Measurements from ENCODE around the gene BIRC2. TPM values are rescaled to one million over a fixed set of nuclear protein-coding genes. Genes with fewer than 3 reads are reported as not detected.

The BIRC2 gene
- total RNA-seq, 2 experiments from 2014 or later = 40.6 to 41.4 TPM

DNA sequence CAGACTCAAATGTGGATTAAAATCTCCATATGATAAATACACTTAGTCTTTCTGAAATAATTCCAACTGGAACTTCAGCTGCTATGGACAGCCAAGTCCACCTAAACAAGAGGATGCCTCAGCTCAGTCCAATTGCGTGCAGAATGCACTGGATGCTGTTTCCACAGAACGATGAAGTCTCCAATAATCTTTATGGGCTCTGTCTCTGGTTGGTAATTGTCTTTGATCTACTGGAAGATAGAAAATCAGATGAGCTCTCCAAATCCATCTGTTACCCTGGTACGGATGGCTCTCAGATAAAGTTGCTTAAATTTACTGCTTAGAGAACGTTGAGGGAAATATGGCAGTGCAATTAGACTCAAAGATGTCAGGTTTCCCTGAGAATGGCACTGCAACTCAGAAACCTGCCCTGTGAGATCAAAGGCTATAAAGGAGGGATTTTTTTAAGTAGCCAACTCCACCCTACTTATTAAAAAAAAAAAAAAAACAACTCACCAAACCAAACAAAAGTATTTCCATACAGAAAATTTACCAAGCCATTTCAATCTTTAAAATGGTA, 30.6 kb upstream of the BIRC2 start:
- H3K4me1 Mint-ChIP-seq = peaks cover 54% of the 10 kb centered on the region
- peak overlapping the region; percentile 97 for H3K27ac Mint-ChIP-seq
- POLR2A ChIA-PET = interaction anchor here (1.2 kb wide), 1 partner anchor 22 kb away, joined by 3 read pairs; no protein-coding TSS in a partner anchor
- peak overlapping the region; percentile 98 for H3K4me3 Mint-ChIP-seq
- no peak for DNase-seq
- no peak for ATAC-seq (ENCODE audit: low read depth)
- peaks cover 11% of the 10 kb centered on the region for H3K36me3 Mint-ChIP-seq
- no peaks in the 10 kb centered on the region for H3K9me3 Mint-ChIP-seq
- no peaks in the 10 kb centered on the region for H3K27me3 Mint-ChIP-seq

DNA sequence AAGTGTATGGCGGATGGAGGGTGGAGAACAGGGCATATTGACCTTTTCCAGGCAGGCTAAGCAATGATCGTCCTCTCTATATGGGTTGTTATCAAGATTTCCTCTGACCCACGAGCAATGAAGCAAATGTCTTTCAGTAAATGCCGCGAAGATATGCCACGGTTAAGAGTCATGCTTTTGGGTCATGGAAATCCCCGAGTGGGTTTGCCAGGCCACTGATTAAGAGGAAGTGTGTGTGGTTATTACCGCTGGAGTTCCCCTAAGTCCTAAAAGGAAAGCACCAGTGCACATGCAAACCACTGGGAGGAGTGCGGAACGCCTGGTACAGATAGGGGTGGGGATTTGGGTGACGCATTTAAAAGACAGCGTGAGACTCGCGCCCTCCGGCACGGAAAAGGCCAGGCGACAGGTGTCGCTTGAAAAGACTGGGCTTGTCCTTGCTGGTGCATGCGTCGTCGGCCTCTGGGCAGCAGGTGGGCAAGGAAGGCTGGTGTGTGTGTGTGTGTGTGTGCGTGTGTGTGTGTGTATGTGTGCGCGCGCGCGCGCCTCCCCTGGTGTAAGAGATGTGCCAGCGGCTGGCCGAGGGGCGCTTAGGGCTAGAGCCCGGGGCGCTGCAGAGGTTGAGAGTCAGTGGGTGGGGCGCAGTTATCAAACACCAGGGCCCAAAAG, 29.8 kb upstream of the BIRC2 start, which contains the start of gene BIRC3:
Gene BIRC3, plus strand, starts transcription at position 386 of the 669 bp plus-strand sequence. CDS start 7,026 bp downstream, outside the sequence.
- H3K4me1 Mint-ChIP-seq = peaks cover 59% of the 10 kb centered on the region
- peak; percentile 82 for DNase-seq

DNA sequence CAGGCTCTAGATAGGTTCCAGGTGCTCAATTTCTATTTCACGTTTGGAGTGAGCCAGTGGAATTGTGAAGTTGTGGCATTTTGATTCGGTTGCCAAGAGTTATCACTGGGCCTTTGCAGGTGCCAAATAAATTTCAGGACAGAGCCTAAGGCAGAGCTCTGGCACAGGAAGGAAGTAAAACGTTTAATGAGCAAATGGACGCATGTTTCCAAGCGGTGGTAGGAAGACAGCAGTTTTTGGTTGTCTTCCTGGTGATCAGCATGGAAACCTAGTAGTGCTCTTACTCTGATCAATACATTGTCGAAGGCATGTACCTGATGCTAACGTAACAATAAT, 29.3 kb upstream of the BIRC2 start:
- Mint-ChIP-seq H3K4me1 (peaks cover 58% of the 10 kb centered on the region), H3K27ac (peak overlapping the region; percentile 97), H3K4me3 (peak overlapping the region; percentile 98), H3K27me3 (no peaks in the 10 kb centered on the region), H3K9me3 (no peaks in the 10 kb centered on the region), H3K36me3 (peaks cover 11% of the 10 kb centered on the region)
- no peak for DNase-seq
- POLR2A ChIA-PET = interaction anchor here (0.7 to 1.1 kb wide), 2 partner anchors 23 to 81 kb away, joined by 3 to 4 read pairs; no protein-coding TSS in a partner anchor
- ATAC-seq (ENCODE audit: low read depth) = no peak

More for the DNA sequence above, 29.8 kb upstream of the BIRC2 start, which contains the start of gene BIRC3:
- Mint-ChIP-seq H3K4me3 (peak within 1 kb of the TSS; percentile 98), H3K36me3 (peaks cover 11% of the 10 kb centered on the region), H3K27ac (peak within 1 kb of the TSS; percentile 97), H3K9me3 (no peaks in the 10 kb centered on the region), H3K27me3 (no peaks in the 10 kb centered on the region)
- POLR2A ChIA-PET = interaction anchor here (0.7 to 1.2 kb wide), 2 partner anchors 23 to 81 kb away, joined by 3 to 4 read pairs; no protein-coding TSS in a partner anchor
- ATAC-seq (ENCODE audit: low read depth) = peak; percentile 86

DNA sequence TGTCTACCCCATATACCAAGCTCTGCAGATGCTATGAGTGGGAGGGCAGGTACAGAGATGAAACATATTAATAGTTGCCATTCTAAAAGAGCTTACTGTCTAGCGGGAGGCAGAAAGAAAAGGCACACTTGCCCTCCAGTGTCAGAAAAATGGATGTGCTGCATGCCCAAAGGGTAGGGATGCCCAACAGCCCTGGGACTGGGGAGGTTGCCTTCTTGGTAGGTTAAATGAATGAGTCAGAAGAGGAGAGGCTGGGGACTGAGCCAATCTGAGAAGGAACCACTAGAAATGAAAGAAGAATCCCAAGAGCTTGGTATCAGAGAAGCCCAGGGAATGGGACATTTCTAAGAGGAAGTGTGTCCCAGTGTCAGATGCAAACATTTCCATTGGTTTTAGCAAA, 28.5 kb upstream of the BIRC2 start:
- no peaks in the 10 kb centered on the region for H3K9me3 Mint-ChIP-seq
- H3K36me3 Mint-ChIP-seq = peaks cover 11% of the 10 kb centered on the region
- H3K4me1 Mint-ChIP-seq = peaks cover 53% of the 10 kb centered on the region
- DNase-seq = no peak
- peak; percentile 23 for ATAC-seq (ENCODE audit: low read depth)
- H3K4me3 Mint-ChIP-seq = peak overlapping the region; percentile 98
- POLR2A ChIA-PET = interaction anchor here (1.1 kb wide), 1 partner anchor 23 kb away, joined by 3 read pairs; no protein-coding TSS in a partner anchor
- no peaks in the 10 kb centered on the region for H3K27me3 Mint-ChIP-seq
- peak overlapping the region; percentile 80 for H3K27ac Mint-ChIP-seq

DNA sequence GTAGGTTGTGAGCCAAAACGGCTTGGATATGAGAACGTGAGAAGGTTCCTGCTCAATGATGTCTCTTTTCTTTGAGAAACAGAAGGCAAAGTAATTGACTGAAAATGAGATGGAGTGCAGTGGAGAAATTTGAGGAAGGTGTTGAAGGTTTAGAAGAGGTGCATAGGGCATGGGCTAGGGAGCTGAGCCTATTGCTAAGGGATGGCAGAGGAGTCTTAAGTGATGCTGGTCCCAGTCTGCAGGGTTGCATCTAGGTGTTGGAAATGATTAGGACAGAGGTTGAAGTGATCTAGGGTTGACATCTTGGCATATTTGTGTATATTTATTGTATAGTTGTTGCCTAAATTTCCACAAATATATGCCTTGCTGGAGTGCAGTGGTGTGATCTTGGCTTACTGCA, 27.5 kb upstream of the BIRC2 start:
- Mint-ChIP-seq H3K4me3 (peak overlapping the region; percentile 98), H3K27ac (peak overlapping the region; percentile 80), H3K9me3 (no peaks in the 10 kb centered on the region), H3K27me3 (no peaks in the 10 kb centered on the region), H3K4me1 (peaks cover 53% of the 10 kb centered on the region), H3K36me3 (peaks cover 13% of the 10 kb centered on the region)
- POLR2A ChIA-PET = no interaction called here
- DNase-seq (no peak), ATAC-seq (ENCODE audit: low read depth) (no peak)

DNA sequence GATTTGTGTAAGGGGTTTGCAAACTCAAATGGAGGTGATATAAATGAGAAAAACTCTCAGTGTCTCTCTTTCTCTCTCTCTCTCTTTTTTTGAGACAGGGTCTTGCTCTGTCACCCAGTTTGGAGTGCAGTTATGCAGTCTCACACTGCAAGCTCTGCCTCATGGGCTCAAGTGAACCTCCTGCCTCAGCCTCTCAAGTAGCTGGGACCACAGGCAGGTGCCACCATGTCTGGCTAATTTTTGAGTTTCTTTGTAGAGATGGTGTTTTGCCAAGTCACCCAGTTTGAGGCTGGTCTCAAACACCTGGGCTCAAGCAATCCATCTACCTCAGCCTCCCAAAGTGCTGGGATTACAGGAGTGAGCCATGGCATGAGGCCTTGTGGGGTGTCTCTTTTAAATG, 26.8 kb upstream of the BIRC2 start:
- Mint-ChIP-seq H3K27me3 (no peaks in the 10 kb centered on the region), H3K4me3 (peak overlapping the region; percentile 98), H3K4me1 (peaks cover 55% of the 10 kb centered on the region), H3K9me3 (no peaks in the 10 kb centered on the region), H3K36me3 (peaks cover 17% of the 10 kb centered on the region), H3K27ac (peak overlapping the region; percentile 80)
- no peak for DNase-seq
- POLR2A ChIA-PET = no interaction called here
- no peak for ATAC-seq (ENCODE audit: low read depth)

DNA sequence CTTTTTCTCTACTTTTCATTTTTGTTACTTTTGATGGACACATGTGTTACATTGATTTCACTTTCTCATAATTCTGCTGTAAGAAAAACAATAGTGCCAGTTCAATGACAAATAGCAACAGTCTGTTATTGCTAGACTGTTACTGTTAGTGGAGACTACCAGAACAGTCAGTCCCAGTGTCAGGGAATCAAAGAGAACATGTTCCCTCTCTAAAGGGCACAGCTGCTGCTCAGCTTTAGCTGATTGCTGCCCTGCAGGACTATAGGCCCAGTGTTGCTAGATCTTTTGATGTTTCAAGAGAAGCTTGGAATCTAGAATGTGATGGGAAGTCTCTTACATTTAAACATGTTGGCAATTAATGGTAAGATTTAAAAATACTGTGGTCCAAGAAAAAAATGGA, 26.3 kb upstream of the BIRC2 start:
- Mint-ChIP-seq H3K36me3 (peaks cover 17% of the 10 kb centered on the region), H3K9me3 (no peaks in the 10 kb centered on the region), H3K4me3 (peak overlapping the region; percentile 98), H3K27ac (peak overlapping the region; percentile 80), H3K27me3 (no peaks in the 10 kb centered on the region), H3K4me1 (peaks cover 55% of the 10 kb centered on the region)
- POLR2A ChIA-PET = interaction anchor here (0.9 kb wide), 1 partner anchor 31 kb away, joined by 3 read pairs; no protein-coding TSS in a partner anchor
- DNase-seq = no peak
- no peak for ATAC-seq (ENCODE audit: low read depth)

DNA sequence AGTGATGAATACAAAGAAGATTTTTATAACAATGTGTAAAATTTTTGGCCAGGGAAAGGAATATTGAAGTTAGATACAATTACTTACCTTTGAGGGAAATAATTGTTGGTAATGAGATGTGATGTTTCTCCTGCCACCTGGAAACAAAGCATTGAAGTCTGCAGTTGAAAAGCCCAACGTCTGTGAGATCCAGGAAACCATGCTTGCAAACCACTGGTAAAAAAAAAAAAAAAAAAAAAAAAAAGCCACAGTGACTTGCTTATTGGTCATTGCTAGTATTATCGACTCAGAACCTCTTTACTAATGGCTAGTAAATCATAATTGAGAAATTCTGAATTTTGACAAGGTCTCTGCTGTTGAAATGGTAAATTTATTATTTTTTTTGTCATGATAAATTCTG, 24.5 kb upstream of the BIRC2 start:
- DNase-seq = no peak
- Mint-ChIP-seq H3K27ac (peak overlapping the region; percentile 84), H3K36me3 (peaks cover 22% of the 10 kb centered on the region), H3K4me1 (peaks cover 48% of the 10 kb centered on the region), H3K27me3 (no peaks in the 10 kb centered on the region), H3K4me3 (peak overlapping the region; percentile 78), H3K9me3 (no peaks in the 10 kb centered on the region)
- peak; percentile 13 for ATAC-seq (ENCODE audit: low read depth)
- POLR2A ChIA-PET = no interaction called here

DNA sequence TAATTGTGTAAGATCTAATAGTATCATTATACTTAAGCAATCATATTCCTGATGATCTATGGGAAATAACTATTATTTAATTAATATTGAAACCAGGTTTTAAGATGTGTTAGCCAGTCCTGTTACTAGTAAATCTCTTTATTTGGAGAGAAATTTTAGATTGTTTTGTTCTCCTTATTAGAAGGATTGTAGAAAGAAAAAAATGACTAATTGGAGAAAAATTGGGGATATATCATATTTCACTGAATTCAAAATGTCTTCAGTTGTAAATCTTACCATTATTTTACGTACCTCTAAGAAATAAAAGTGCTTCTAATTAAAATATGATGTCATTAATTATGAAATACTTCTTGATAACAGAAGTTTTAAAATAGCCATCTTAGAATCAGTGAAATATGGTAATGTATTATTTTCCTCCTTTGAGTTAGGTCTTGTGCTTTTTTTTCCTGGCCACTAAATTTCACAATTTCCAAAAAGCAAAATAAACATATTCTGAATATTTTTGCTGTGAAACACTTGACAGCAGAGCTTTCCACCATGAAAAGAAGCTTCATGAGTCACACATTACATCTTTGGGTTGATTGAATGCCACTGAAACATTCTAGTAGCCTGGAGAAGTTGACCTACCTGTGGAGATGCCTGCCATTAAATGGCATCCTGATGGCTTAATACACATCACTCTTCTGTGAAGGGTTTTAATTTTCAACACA, 23.3 kb upstream of the BIRC2 start:
- POLR2A ChIA-PET = no interaction called here
- ATAC-seq (ENCODE audit: low read depth) (no peak), DNase-seq (no peak)
- Mint-ChIP-seq H3K27ac (no peak overlapping the region), H3K27me3 (no peaks in the 10 kb centered on the region), H3K4me1 (peaks cover 42% of the 10 kb centered on the region), H3K4me3 (no peak overlapping the region), H3K36me3 (peaks cover 27% of the 10 kb centered on the region), H3K9me3 (no peaks in the 10 kb centered on the region)

DNA sequence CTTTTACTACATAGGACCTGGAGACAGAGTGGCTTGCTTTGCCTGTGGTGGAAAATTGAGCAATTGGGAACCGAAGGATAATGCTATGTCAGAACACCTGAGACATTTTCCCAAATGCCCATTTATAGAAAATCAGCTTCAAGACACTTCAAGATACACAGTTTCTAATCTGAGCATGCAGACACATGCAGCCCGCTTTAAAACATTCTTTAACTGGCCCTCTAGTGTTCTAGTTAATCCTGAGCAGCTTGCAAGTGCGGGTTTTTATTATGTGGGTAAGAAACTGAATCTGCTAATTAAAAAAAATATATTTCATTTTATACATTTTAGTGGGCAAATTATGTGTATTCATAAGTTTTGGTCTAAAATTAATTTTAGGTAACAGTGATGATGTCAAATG, 21.9 kb upstream of the BIRC2 start:
- Mint-ChIP-seq H3K27me3 (no peaks in the 10 kb centered on the region), H3K9me3 (no peaks in the 10 kb centered on the region), H3K4me1 (peaks cover 30% of the 10 kb centered on the region), H3K36me3 (peaks cover 26% of the 10 kb centered on the region), H3K4me3 (no peak overlapping the region), H3K27ac (no peak overlapping the region)
- POLR2A ChIA-PET = no interaction called here
- DNase-seq = no peak
- ATAC-seq (ENCODE audit: low read depth) = no peak

DNA sequence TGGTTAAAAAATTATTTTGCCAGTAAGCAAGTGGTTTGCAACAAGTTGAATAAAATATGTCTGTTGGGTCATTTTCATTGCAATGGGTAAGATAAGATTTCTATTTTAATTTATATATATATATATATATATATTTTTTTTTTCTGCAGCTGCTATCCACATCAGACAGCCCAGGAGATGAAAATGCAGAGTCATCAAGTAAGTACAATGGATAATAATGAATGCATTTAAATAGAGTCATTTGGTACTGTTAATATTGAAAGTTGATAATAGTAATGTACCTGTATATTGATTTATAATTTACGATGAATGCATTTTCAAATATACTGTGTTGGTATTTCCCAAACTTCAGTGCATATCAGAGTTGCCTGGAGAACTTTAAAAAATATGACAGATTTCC, 18.3 kb upstream of the BIRC2 start:
- no peaks in the 10 kb centered on the region for H3K9me3 Mint-ChIP-seq
- H3K27me3 Mint-ChIP-seq = no peaks in the 10 kb centered on the region
- no peak overlapping the region for H3K4me3 Mint-ChIP-seq
- POLR2A ChIA-PET = no interaction called here
- H3K36me3 Mint-ChIP-seq = peaks cover 41% of the 10 kb centered on the region
- DNase-seq = no peak
- no peak for ATAC-seq (ENCODE audit: low read depth)
- H3K4me1 Mint-ChIP-seq = peaks cover 9% of the 10 kb centered on the region
- no peak overlapping the region for H3K27ac Mint-ChIP-seq

DNA sequence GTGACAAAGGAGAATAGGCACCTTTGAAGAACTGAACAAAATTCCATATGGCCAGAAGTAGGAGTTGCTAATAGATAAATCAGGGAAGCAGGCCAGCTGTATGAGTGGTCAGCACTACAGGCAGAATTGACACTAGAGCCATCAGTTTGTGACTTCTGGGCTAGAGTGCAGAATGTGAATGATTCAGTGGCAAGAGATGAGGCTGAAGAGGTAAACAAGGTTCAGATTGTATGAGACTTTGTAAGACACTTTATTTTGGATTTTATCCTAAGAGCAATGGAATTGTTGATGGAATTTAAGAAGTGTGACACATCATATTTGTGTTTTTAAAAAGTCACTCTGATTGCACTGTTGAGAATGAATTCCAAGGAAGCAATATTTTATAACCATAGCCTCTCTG, 16.8 kb upstream of the BIRC2 start:
- no peak overlapping the region for H3K4me3 Mint-ChIP-seq
- no peaks in the 10 kb centered on the region for H3K27me3 Mint-ChIP-seq
- H3K4me1 Mint-ChIP-seq = peaks cover 1% of the 10 kb centered on the region
- POLR2A ChIA-PET = no interaction called here
- ATAC-seq (ENCODE audit: low read depth) (no peak), DNase-seq (no peak)
- H3K27ac Mint-ChIP-seq = no peak overlapping the region
- H3K9me3 Mint-ChIP-seq = no peaks in the 10 kb centered on the region
- peaks cover 38% of the 10 kb centered on the region for H3K36me3 Mint-ChIP-seq

DNA sequence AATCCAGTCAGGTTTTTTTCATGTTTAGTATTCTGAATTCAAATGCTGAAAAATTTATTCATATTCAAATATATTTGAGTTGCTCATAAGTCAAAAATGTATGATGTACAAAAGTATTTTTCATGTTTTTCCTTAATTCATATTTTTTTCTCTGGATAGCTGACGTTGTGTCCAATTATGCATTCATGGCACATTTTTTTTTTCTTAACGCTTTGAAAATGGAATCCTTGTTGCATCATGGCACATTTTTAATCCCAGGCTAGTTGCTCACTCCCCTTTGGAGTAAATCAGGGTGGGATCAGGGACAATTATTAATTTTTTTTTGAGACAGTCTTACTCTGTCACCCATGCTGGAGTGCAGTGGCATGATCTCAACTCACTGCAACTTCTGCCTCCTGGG, 15.7 kb upstream of the BIRC2 start:
- ATAC-seq (ENCODE audit: low read depth) (no peak), DNase-seq (no peak)
- peaks cover 36% of the 10 kb centered on the region for H3K36me3 Mint-ChIP-seq
- no peaks in the 10 kb centered on the region for H3K27me3 Mint-ChIP-seq
- no peaks in the 10 kb centered on the region for H3K9me3 Mint-ChIP-seq
- POLR2A ChIA-PET = no interaction called here
- no peak overlapping the region for H3K4me3 Mint-ChIP-seq
- H3K4me1 Mint-ChIP-seq = peaks cover 1% of the 10 kb centered on the region
- H3K27ac Mint-ChIP-seq = no peak overlapping the region
